HL-60 (cell line): Measurements from ENCODE around the gene NPHP4.

Source experiments
- DNase-seq, 2 experiments: peaks; one replicate each; pipeline ENCODE4 v3.0.0-alpha.2; 2010 to 2020; ENCODE audit warnings: low read depth in 1 of 2, low spot score in 1 of 2
- H3K27ac ChIP-seq: fragments of 250-450 bp; sonication (Bioruptor Pico); replicated peaks from 2 replicates; pipeline ENCODE4 v1.5.1; 2020; ENCODE audit warnings: mild to moderate bottlenecking, moderate library complexity
- H3K27me3 ChIP-seq: fragments of 250-450 bp; sonication (Bioruptor Pico); 2 replicates; pipeline ENCODE4 v1.5.1; 2021; ENCODE audit warnings: mild to moderate bottlenecking, moderate library complexity; ENCODE audit not compliant: insufficient read depth, poor library complexity, severe bottlenecking
- H3K4me3 ChIP-seq: replicated peaks from 2 replicates; pipeline ENCODE4 v1.5.1; 2011; ENCODE audit warnings: mild to moderate bottlenecking, control low read depth, low read length; ENCODE audit not compliant: insufficient read depth
- CTCF ChIP-seq: IDR thresholded peaks from one replicate; pipeline ENCODE4 v1.5.1; 2011; ENCODE audit warnings: low read length, control low read depth, inconsistent platforms; ENCODE audit not compliant: insufficient read depth
- GABPA ChIP-seq: IDR thresholded peaks from 2 replicates; pipeline ENCODE4 v1.6.1; 2012; ENCODE audit warnings: low read depth
- POLR2AphosphoS5 ChIP-seq: IDR thresholded peaks from 2 replicates; pipeline ENCODE4 v1.6.1; 2012; ENCODE audit warnings: low read depth
- REST ChIP-seq: IDR thresholded peaks from 2 replicates; pipeline ENCODE4 v1.6.1; 2012; ENCODE audit warnings: low read depth; ENCODE audit not compliant: insufficient replicate concordance
- SPI1 ChIP-seq: IDR thresholded peaks from 2 replicates; pipeline ENCODE4 v1.6.1; 2012; ENCODE audit warnings: low read depth, mild to moderate bottlenecking, borderline replicate concordance

Gene NPHP4

GRCh38 chr1:5959667-5960230 is 32.5 kb downstream of the NPHP4 start:
- no peak overlapping the region for H3K4me3 ChIP-seq
- DNase-seq = no peak
- no peaks in the 10 kb centered on the region for H3K27me3 ChIP-seq
- TF ChIP-seq REST (no peak), POLR2AphosphoS5 (no peak), SPI1 (no peak), CTCF (no peak), GABPA (no peak)
- no peak overlapping the region for H3K27ac ChIP-seq

- no peak for DNase-seq
- no peak overlapping the region for H3K4me3 ChIP-seq
- H3K27ac ChIP-seq = no peak overlapping the region
- H3K27me3 ChIP-seq = no peaks in the 10 kb centered on the region
- TF ChIP-seq POLR2AphosphoS5 (no peak), GABPA (no peak), CTCF (no peak), SPI1 (no peak), REST (no peak)
Observed at GRCh38 chr1:5959087-5959486, 33.1 kb downstream of the NPHP4 start.

GRCh38 chr1:5956022-5956830 is 36.0 kb downstream of the NPHP4 start:
- DNase-seq = no peak
- TF ChIP-seq SPI1 (no peak), CTCF (no peak), GABPA (no peak), REST (no peak), POLR2AphosphoS5 (no peak)
- H3K27ac ChIP-seq = no peak overlapping the region

More at GRCh38 chr1:5956022-5956830, 36.0 kb downstream of the NPHP4 start:
- Histone ChIP-seq H3K4me3 (no peak overlapping the region), H3K27me3 (no peaks in the 10 kb centered on the region)
